Astrocyte of the hippocampus (primary cell): ENCODE measurements around the gene HMGB2.
A peak's percentile ranks its signal among the peaks of the same experiment; 100 is the strongest.

ENCODE experiments used
- DNase-seq: peaks from one replicate; pipeline ENCODE4 v3.0.0; 2011; ENCODE audit warnings: low read depth, low spot score

HMGB2 gene

GRCh38 chr4:173334085-173334890, at the start of gene HMGB2:
HMGB2 (minus strand) TSS chr4:173334358; CDS start chr4:173333649, 709 bp downstream.
- DNase-seq, result peak; percentile 100

DNA sequence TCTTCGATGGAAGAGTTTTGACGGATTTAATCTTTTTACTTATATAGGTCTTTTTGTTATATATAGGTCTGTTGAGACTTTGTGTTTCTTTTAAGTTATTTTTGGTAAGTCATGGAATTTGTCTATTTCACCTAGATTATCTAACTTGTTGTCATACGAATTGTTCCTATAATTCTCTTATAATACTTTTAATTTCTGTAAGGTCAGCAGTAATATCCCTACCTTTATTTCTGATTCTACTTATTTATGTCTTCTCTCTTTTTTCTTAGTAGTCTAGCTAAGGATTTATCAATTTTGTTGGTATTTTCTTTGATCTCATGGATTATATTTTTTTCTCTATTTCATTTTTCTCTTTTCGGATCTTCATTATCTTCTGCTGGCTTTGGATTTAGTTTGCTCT, 48.2 kb upstream of the HMGB2 start:
- DNase-seq, result no peak

DNA sequence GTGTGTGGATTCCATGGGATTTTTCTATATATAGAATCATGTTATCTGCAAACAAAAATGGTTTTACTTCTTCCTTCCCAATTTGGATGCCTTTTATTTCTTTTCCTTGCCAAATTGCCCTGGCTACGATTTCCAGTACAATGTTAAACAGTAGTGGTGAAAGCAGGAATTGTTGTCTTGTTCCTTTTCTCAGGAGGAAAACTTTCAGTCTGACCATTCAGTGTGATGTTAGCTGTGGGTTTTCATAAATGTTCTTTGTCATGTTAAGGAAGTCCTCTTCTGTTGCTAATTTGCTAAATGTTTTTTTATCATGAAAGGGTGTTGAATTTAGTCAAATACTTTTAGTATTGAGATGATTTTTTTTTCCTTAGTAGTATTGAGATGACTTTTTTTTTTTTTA, 47.5 kb upstream of the HMGB2 start:
- DNase-seq, result no peak

GRCh38 chr4:173380987-173381386, 46.8 kb upstream of the HMGB2 start:
- no peak for DNase-seq

DNA sequence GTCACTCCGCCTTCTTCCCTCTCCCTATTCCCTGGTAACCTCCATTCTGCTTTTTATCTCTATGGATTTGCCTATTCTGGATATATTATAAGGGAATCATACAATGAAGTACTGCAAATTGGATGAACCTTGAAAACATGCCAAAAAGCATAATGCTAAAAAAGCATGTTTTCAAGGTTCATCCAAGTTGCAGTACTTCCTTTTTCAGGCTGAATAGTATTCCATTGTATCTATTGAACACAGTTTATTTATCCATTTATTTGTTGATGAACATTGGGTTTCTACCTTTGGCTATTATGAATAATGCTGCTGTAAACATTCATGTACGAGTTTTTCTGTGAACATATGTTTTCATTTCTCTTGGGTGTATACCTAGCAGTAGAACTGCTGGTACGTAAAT, 45.8 kb upstream of the HMGB2 start:
- DNase-seq, result no peak

DNA sequence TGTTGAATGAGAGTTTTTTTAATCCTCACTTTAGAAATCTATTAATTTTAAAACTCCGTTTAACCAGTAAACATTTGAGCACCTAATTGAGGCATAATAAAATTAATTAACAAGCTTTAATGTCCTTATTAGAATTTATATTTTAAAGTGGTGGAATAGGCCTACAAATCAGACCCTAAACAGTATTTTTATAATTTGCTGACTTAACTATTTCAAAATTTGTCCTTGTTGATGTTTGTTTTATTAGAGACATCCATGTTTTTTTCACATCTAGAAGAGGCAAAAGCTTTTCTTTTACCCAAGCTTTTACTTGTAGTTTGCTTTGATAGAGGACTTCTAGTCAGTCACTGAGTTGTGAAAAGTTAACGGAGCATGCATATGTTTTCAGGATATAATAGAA, 40.4 kb upstream of the HMGB2 start:
- no peak for DNase-seq

- DNase-seq, result peak; percentile 86
Measured at GRCh38 chr4:173371292-173372192, 37.4 kb upstream of the HMGB2 start.

DNA sequence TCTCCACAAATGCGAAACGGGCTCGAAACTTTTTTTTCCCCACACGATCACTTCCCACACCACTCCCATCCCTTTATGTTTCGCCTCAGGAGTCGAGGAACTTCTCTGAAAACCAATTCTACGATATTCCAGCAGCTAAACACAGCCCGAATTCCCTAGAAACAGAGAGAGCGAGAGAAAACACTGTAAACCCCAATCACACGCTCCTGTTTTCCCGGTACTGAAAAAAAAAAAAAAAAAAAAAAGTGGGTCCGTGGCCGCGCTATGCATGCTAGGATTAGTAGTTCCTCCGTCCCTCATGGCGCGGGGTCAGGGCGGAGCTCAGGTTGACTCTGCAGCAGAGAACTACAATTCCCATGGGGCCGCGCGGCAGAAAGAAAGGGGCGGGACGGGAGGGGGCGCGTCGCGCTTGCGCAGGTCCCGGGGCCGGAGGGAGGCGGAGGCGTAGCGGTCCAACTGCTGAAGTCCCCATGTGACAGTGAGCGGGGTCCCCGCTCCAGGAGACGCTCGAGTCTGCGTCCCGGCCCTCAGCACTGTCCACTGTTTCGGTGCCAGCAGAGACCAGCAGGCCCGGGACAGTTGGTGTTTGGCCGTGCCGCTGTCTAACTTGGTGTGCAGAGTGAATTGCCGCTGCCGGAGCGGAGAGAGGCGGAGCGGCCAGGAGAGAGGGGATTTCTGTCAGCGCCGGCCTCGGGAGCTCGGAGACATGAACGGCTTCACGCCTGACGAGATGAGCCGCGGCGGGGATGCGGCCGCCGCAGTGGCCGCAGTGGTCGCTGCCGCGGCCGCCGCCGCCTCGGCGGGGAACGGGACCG, 36.5 kb upstream of the HMGB2 start, which contains the start of gene SAP30:
Gene SAP30, plus strand, starts transcription at position 478 of the 815 bp plus-strand sequence. Its CDS starts 229 bp downstream, at position 707.
- peak; percentile 100 for DNase-seq

- DNase-seq, result no peak
Measured at GRCh38 chr4:173370130-173370476, 35.9 kb upstream of the HMGB2 start.

- DNase-seq, result peak; percentile 12
Measured at GRCh38 chr4:173367946-173368345, 33.8 kb upstream of the HMGB2 start.

DNA sequence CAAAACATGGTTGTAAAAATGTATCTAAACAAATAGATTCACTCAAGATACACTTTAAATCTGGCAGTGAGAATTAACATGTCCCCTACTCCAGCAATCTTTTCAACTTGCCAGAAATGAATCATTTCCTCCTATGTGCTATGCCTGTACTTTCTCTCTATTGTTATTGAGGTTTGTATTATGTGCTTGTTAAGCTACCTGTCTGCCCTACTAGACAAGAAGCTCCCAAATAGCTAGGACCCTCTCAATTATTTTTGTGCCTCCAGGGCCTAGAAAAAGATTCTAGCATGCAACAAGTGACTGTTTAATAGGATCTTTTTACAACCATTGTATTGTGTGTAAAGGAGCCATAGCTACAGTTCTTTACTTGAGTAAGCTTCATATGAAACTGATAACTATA, 33.1 kb upstream of the HMGB2 start:
- peak; percentile 11 for DNase-seq

GRCh38 chr4:173365359-173365996, 31.3 kb upstream of the HMGB2 start:
- DNase-seq, result no peak

DNA sequence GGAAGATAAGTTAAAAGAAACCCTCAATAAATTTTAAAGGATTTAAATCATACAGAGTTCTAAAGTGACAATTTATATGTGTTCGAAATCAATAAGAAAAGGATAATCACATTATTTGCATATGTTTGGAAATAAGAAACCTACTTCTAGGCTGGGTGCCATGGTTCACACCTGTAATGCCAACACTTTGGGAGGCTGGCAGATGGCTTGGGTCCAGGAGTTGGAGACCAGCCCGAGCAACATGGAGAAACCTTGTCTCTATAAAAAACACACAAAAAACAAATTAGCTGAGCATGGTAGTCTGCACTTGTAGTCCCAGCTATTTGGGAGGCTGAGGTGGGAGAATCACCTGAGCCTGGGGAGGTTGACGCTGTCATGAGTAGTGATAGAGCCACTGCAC, 28.5 kb upstream of the HMGB2 start:
- DNase-seq, result no peak

- DNase-seq, result no peak
Measured at GRCh38 chr4:173360587-173361221, 26.5 kb upstream of the HMGB2 start.

DNA sequence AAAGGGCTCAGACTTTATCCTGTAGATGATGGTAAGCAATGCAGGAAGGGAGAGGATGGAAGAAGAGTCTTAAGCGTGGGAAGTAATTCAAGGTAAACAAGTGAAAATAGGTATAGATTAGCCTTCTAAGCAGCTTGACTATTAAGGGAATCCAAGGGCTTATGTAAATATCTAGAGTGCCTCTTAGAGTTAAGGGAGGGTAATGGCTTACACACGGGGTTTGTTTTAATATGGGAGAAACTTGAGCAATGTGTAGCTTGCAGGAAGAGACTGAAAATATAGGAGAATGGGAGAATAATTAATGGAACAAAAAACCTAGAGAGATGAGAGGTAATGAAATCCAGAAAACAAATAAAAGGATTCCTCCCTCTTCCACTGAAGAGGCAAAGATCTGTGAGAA, 23.8 kb upstream of the HMGB2 start:
- DNase-seq, result no peak

- DNase-seq, result no peak
Measured at GRCh38 chr4:173347467-173347866, 13.3 kb upstream of the HMGB2 start.

- DNase-seq, result peak; percentile 35
Measured at GRCh38 chr4:173346074-173346473, 11.9 kb upstream of the HMGB2 start.

- DNase-seq, result no peak
Measured at GRCh38 chr4:173345648-173346047, 11.5 kb upstream of the HMGB2 start.

- DNase-seq, result no peak
Measured at GRCh38 chr4:173343832-173344397, 9.8 kb upstream of the HMGB2 start.

DNA sequence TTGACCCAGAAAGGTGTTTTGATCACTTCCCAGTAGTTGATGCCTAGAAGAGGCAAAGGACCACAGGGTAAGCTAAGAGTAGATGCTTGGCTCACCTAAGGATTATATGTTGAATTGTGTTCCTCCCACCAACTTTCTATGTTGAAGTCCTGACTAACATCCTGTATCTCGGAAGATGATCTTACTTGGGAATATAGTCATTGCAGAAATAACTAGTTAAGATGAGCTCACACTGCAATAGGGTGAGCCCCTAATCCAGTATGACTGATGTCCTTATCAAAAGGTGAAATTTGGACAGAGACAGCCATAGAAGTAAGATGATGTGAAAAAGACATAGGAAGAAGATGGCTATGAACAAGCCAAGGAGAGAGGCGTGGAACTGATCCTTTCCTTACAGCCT, 3.3 kb upstream of the HMGB2 start:
- no peak for DNase-seq
